Neuronal stem cell (in vitro differentiated cells): ENCODE data around the gene RPS16.

ENCODE experiments used
- DNase-seq: peaks from one replicate; pipeline ENCODE4 v3.0.0-alpha.2; 2013; ENCODE audit warnings: low spot score
- H2AFZ ChIP-seq: one replicate; pipeline ENCODE4 v1.6.1; 2013; ENCODE audit warnings: mild to moderate bottlenecking, low read length, inconsistent platforms
- H2AK5ac ChIP-seq: 2 replicates; pipeline ENCODE4 v1.6.1; 2013; ENCODE audit warnings: low read depth, mild to moderate bottlenecking, inconsistent platforms, low read length, moderate library complexity, mixed read lengths
- H2BK120ac ChIP-seq: 2 replicates; pipeline ENCODE4 v1.6.1; 2013; ENCODE audit warnings: low read depth, mild to moderate bottlenecking, inconsistent platforms, low read length, moderate library complexity, mixed read lengths
- H2BK12ac ChIP-seq: one replicate; pipeline ENCODE4 v1.6.1; 2013; ENCODE audit warnings: low read length, inconsistent platforms
- H2BK15ac ChIP-seq: 2 replicates; pipeline ENCODE4 v1.6.1; 2013; ENCODE audit warnings: mild to moderate bottlenecking, low read length, inconsistent platforms, mixed read lengths
- H2BK5ac ChIP-seq: one replicate; pipeline ENCODE4 v1.6.1; 2013; ENCODE audit warnings: inconsistent platforms, mild to moderate bottlenecking, low read length, moderate library complexity
- H3K14ac ChIP-seq: one replicate; pipeline ENCODE4 v1.6.1; 2013; ENCODE audit warnings: low read length, inconsistent platforms
- H3K18ac ChIP-seq: 2 replicates; pipeline ENCODE4 v1.6.1; 2013; ENCODE audit warnings: low read length, inconsistent platforms
- H3K23ac ChIP-seq: 2 replicates; pipeline ENCODE4 v1.6.1; 2013; ENCODE audit warnings: low read depth, mild to moderate bottlenecking, mixed read lengths, low read length, inconsistent platforms; ENCODE audit not compliant: poor library complexity
- H3K27ac ChIP-seq: replicated peaks from 3 replicates; pipeline ENCODE4 v1.5.1; 2013; ENCODE audit warnings: low read length, inconsistent platforms
- H3K27me3 ChIP-seq, 3 experiments: 2 replicates each; pipeline ENCODE4 v1.6.1; 2013; ENCODE audit warnings: low read length in 3 of 3, mild to moderate bottlenecking in 2 of 3, inconsistent platforms in 1 of 3, low read depth in 1 of 3, mixed read lengths in 1 of 3, moderate library complexity in 1 of 3; ENCODE audit not compliant: control insufficient read depth in 3 of 3, insufficient read depth in 3 of 3
- H3K36me3 ChIP-seq, 2 donors: replicated peaks in 1 of 2; 2 replicates each; pipeline ENCODE4 v1.6.1; 2013; ENCODE audit warnings: low read length in 2 of 2; ENCODE audit not compliant: control insufficient read depth in 2 of 2, insufficient read depth in 2 of 2
- H3K4ac ChIP-seq: 2 replicates; pipeline ENCODE4 v1.6.1; 2013; ENCODE audit warnings: inconsistent platforms, mild to moderate bottlenecking, low read length, moderate library complexity
- H3K4me1 ChIP-seq, 2 donors: 1 replicate in 1 of 2; 2 replicates in 1 of 2; pipeline ENCODE4 v1.6.1; 2013; ENCODE audit warnings: low read length in 2 of 2, low read depth in 1 of 2; ENCODE audit not compliant: control insufficient read depth in 2 of 2, insufficient read depth in 1 of 2
- H3K4me2 ChIP-seq: one replicate; pipeline ENCODE4 v1.6.1; 2013; ENCODE audit warnings: mild to moderate bottlenecking, low read length, inconsistent platforms; ENCODE audit not compliant: insufficient read depth, poor library complexity, severe bottlenecking
- H3K4me3 ChIP-seq, 2 donors: 2 replicates each; pipeline ENCODE4 v1.5.1; 2013; ENCODE audit warnings: low read length in 2 of 2, mild to moderate bottlenecking in 2 of 2, inconsistent platforms in 1 of 2, moderate library complexity in 1 of 2
- H3K79me1 ChIP-seq: one replicate; pipeline ENCODE4 v1.6.1; 2013; ENCODE audit warnings: low read depth, mild to moderate bottlenecking, inconsistent platforms, low read length, moderate library complexity
- H3K9ac ChIP-seq: one replicate; pipeline ENCODE4 v1.6.1; 2013; ENCODE audit warnings: mild to moderate bottlenecking, low read depth, low read length, inconsistent platforms; ENCODE audit not compliant: poor library complexity
- H3K9me3 ChIP-seq, 2 donors: replicated peaks in 1 of 2; 2 replicates each; pipeline versions ENCODE3 to v1.6.1; 2013; ENCODE audit warnings: low read length in 2 of 2, mild to moderate bottlenecking in 2 of 2, inconsistent platforms in 1 of 2, low read depth in 1 of 2, mixed read lengths in 1 of 2, moderate library complexity in 1 of 2; ENCODE audit not compliant: control insufficient read depth in 2 of 2, insufficient read depth in 1 of 2
- H4K8ac ChIP-seq: one replicate; pipeline ENCODE4 v1.6.1; 2013; ENCODE audit warnings: low read depth, mild to moderate bottlenecking, inconsistent platforms, low read length, moderate library complexity
- H4K91ac ChIP-seq: one replicate; pipeline ENCODE4 v1.6.1; 2013; ENCODE audit warnings: low read length, low read depth, mild to moderate bottlenecking, inconsistent platforms; ENCODE audit not compliant: poor library complexity
- WGBS, 2 donors: extraction: QIAGEN DNeasy Blood & Tissue Kit; methylation state at CpG; one replicate each; pipeline ENCODE4 v1.1.7; 2013; ENCODE audit warnings: missing lambda C conversion rate in 2 of 2, mixed read lengths in 1 of 2; ENCODE audit not compliant: insufficient read length in 2 of 2, insufficient replicate concordance in 1 of 2; ENCODE audit errors: extremely low coverage in 2 of 2; 5-methylcytosine and 5-hydroxymethylcytosine counted together

Gene RPS16

GRCh38 chr19:39444598-39445195 lies 8.9 kb upstream of the RPS16 start:
- H3K23ac ChIP-seq = no peak overlapping the region
- H2AK5ac ChIP-seq = no peak overlapping the region
- no peaks in the 10 kb centered on the region for H3K9me3 ChIP-seq
- peak overlapping the region; percentile 71 for H3K27ac ChIP-seq
- H3K4me2 ChIP-seq = peak overlapping the region; percentile 78
- H4K8ac ChIP-seq = no peak overlapping the region
- H2BK15ac ChIP-seq = no peak overlapping the region
- H3K4me1 ChIP-seq = peaks cover 3 to 6% of the 10 kb centered on the region in 2 donors
- WGBS, 2 donors = no CpG with 5 or more reads among the region's 17 CpGs
- no peak overlapping the region for H2BK12ac ChIP-seq
- DNase-seq = no peak
- peak overlapping the region; percentile 84 for H3K18ac ChIP-seq
- peak overlapping the region; percentile 42 for H2BK5ac ChIP-seq
- peaks cover 20% of the 10 kb centered on the region for H3K79me1 ChIP-seq
- H3K4me3 ChIP-seq = peak overlapping the region; percentile 97 to 98
- no peak overlapping the region for H4K91ac ChIP-seq
- no peak overlapping the region for H2BK120ac ChIP-seq
- H3K14ac ChIP-seq = no peak overlapping the region
- H3K4ac ChIP-seq = no peak overlapping the region
- peaks cover 8 to 33% of the 10 kb centered on the region in 2 donors for H3K36me3 ChIP-seq
- peak overlapping the region; percentile 17 for H3K9ac ChIP-seq
- no peaks in the 10 kb centered on the region for H3K27me3 ChIP-seq
- peak overlapping the region; percentile 88 for H2AFZ ChIP-seq

GRCh38 chr19:39438270-39438934 lies 2.7 kb upstream of the RPS16 start:
- Histone ChIP-seq H3K18ac (no peak overlapping the region), H3K27ac (no peak overlapping the region), H3K79me1 (peaks cover 11% of the 10 kb centered on the region), H4K8ac (no peak overlapping the region), H2BK5ac (no peak overlapping the region), H3K23ac (no peak overlapping the region), H3K9ac (no peak overlapping the region), H4K91ac (no peak overlapping the region), H3K4me2 (no peak overlapping the region), H3K36me3 (peaks cover 13 to 16% of the 10 kb centered on the region in 2 donors), H2BK12ac (no peak overlapping the region), H3K14ac (no peak overlapping the region), H2BK15ac (no peak overlapping the region), H3K27me3 (no peaks in the 10 kb centered on the region), H2AFZ (no peak overlapping the region), H3K4ac (no peak overlapping the region), H3K4me3 (no peak overlapping the region), H2BK120ac (no peak overlapping the region), H2AK5ac (no peak overlapping the region), H3K9me3 (no peaks in the 10 kb centered on the region), H3K4me1 (peaks cover 3 to 9% of the 10 kb centered on the region in 2 donors)
- no CpG with 5 or more reads among the region's 9 CpGs for WGBS, 2 donors
- DNase-seq = no peak

GRCh38 chr19:39436350-39436716 lies 584 bp upstream of the RPS16 start:
- WGBS, 2 donors = no CpG with 5 or more reads among the region's 2 CpGs
- Histone ChIP-seq H2BK12ac (no peak overlapping the region), H2BK15ac (no peak overlapping the region), H2AK5ac (no peak overlapping the region), H3K4me1 (peaks cover 3 to 9% of the 10 kb centered on the region in 2 donors), H3K14ac (no peak overlapping the region), H3K27me3 (no peaks in the 10 kb centered on the region), H4K91ac (no peak overlapping the region), H3K4me2 (peak overlapping the region; percentile 75), H2BK5ac (no peak overlapping the region), H4K8ac (no peak overlapping the region), H3K4me3 (peak overlapping the region; percentile 68 to 79), H3K9ac (peak overlapping the region; percentile 66), H2AFZ (peak overlapping the region; percentile 51), H3K18ac (no peak overlapping the region), H3K9me3 (no peaks in the 10 kb centered on the region), H3K4ac (no peak overlapping the region), H3K36me3 (peaks cover 24 to 31% of the 10 kb centered on the region in 2 donors), H3K79me1 (peaks cover 11% of the 10 kb centered on the region), H3K27ac (peak overlapping the region; percentile 70), H2BK120ac (no peak overlapping the region), H3K23ac (no peak overlapping the region)
- DNase-seq = no peak
